A549 (cell line): ENCODE measurements around the gene ABCB8.
A peak's percentile ranks its signal among the peaks of the same experiment; 100 is the strongest.

ENCODE experiments used
- BHLHE40 ChIP-seq: IDR thresholded peaks from 2 replicates; pipeline ENCODE4 v1.6.1; 2012; ENCODE audit warnings: low read depth, low read length, inconsistent platforms
- CBX2 ChIP-seq: fragments of 200-600 bp; sonication (generic); IDR thresholded peaks from 2 replicates; pipeline ENCODE4 v1.6.1; 2016; ENCODE audit warnings: low read depth, mild to moderate bottlenecking, borderline replicate concordance
- CHD4 ChIP-seq: fragments of 200-600 bp; sonication (generic); IDR thresholded peaks from 2 replicates; pipeline ENCODE4 v1.6.1; 2016; ENCODE audit warnings: antibody characterized with exemption, mild to moderate bottlenecking, borderline replicate concordance
- CTCF ChIP-seq: fragments of >200 bp; sonication (Bioruptor Twin); formaldehyde crosslinking; IDR thresholded peaks from 3 replicates; pipeline ENCODE4 v1.5.1; 2016
- HOXB13 ChIP-seq: fragments of 250-450 bp; sonication (Bioruptor Pico); IDR thresholded peaks from 2 replicates; pipeline ENCODE4 v1.5.0; 2020; ENCODE audit warnings: low read depth, mild to moderate bottlenecking, moderate library complexity
- MAX ChIP-seq: IDR thresholded peaks from 2 replicates; pipeline ENCODE4 v1.6.1; 2012
- MYC ChIP-seq: IDR thresholded peaks from 2 replicates; pipeline ENCODE4 v1.6.1; 2012; ENCODE audit warnings: mild to moderate bottlenecking, inconsistent platforms, low read length, improper control_type of control experiment, borderline replicate concordance
- POLR2A ChIP-seq: IDR thresholded peaks from 2 replicates; pipeline ENCODE4 v1.6.1; 2012; ENCODE audit warnings: mild to moderate bottlenecking, low read length
- RCOR1 ChIP-seq: fragments of 150-350 bp; IDR thresholded peaks from 2 replicates; pipeline ENCODE4 v1.6.1; 2014; ENCODE audit warnings: antibody characterized with exemption, low read length, low read depth

- no peak for TF ChIP-seq CTCF
- peak; percentile 31 for TF ChIP-seq POLR2A
- TF ChIP-seq BHLHE40 = peak; percentile 89
- TF ChIP-seq MYC = peak; percentile 98
- TF ChIP-seq MAX = peak; percentile 97
- TF ChIP-seq HOXB13 (CRISPR knock-in tag) = no peak
- TF ChIP-seq CBX2 = no peak
- no peak for TF ChIP-seq RCOR1
- TF ChIP-seq CHD4 = no peak
These were observed 34.4 kb downstream of the ABCB8 start for GRCh38 chr7:151062399-151063211.
